GM19395 (cell line): ENCODE results near the gene ZDHHC23.

Experiments used
- ATAC-seq: cut with Tn5 transposase; IDR thresholded peaks from one replicate; pipeline ENCODE4 v1.9.1; 2021; ENCODE audit warnings: mild to moderate bottlenecking, moderate library complexity; ENCODE audit not compliant: unreplicated experiment

ZDHHC23 gene

GRCh38 chr3:113947372-113948014, at the start of gene ZDHHC23:
Gene ZDHHC23 (plus strand): TSS chr3:113948013. CDS start chr3:113948803, 790 bp downstream.
- ATAC-seq = peak; percentile 71

DNA sequence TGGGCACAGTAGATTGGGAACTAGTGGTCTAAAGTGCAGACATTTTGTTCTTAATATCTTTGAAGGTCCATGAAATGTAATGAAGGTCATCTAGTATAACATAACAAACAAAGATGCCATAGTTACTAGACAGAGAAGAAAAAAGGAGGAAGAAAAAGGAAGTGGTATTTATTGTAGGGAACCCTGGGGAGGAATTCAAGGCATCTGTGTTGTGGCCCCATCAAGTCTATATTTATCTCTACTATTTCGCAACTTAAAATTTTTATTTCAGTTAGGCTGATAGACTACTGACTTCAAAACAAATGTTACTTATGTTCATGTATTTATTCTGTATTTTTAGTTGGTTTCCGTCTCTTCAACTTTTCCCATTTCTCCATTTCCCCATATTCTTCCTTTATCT, 48.9 kb upstream of the ZDHHC23 start:
- ATAC-seq = no peak

DNA sequence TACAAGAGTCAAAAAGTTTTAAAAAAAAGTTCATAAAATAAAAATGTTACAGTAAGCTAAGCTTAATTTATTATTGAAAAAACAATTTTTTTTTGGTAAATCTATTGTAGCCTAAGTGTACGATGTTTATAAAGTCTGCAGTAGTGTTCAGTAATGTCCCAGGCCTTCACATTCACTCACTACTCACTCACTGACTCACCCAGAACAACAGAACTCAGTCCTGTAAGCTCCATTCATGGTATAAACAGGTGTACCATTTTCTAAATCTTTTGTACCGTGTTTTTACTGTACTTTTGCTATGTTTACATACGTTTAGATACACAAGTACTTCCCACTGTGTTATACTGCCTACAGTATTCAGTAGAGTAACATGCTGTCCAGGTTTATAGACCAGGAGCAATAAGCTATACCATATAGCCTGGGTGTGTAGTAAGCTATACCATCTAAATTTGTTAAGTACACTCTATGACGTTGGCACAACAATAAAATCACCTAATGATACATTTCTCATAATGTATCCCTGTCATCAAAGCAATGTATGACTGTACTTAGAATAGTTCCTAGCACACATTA, 41.2 kb upstream of the ZDHHC23 start:
- ATAC-seq = no peak

DNA sequence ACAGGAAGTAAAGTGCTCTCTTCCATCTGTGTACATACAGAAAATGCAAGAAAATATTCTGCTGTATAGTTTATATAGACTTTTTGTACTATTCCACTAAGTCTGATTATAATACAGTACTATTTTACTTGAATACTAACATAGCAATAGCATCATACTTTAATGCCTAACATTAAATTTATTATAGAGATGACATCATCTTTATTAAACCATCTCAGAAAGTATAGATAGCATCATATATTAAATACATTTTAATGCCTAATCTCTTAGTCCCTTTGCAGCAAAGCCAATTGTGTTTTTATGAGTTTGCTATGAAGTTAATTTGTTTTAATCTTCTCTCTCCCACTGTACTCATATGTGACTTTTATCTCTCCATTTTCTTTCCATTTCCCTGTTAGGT, 39.7 kb upstream of the ZDHHC23 start:
- ATAC-seq = no peak

GRCh38 chr3:113910966-113911365, 36.8 kb upstream of the ZDHHC23 start:
- ATAC-seq = no peak

DNA sequence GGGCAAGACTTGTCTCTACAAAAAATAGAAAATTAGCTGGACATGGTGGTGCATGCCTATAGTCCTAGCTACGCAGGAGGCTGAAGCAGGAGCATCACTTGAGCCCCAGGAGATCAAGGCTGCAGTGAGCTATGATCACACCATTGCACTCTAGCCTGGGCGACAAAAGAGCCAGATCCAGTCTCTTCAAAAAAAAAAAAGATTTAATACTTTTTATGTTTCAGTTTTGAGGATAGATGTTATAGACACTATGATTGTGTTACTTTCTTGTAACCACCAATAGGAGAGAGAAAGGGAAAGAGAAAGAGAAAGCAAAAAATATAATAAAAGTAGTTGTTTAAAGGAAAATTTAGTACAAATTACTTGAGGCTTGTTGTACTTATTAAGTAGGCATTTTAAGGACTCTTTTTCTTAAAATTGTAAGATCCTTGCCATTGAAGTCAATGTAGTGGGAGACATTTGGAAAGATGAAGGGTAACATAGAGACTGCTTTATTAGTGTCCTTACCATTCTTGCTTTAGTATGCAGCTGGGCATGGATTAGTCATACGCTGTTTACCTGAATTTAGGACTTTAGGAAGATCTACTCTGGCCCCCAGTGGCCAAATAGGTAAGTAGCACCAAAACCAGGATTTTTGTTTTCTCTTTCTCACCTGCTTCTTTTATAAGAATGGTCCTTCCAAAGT, 35.1 kb upstream of the ZDHHC23 start:
- peak; percentile 98 for ATAC-seq

GRCh38 chr3:113914646-113915045, 33.2 kb upstream of the ZDHHC23 start:
- no peak for ATAC-seq

DNA sequence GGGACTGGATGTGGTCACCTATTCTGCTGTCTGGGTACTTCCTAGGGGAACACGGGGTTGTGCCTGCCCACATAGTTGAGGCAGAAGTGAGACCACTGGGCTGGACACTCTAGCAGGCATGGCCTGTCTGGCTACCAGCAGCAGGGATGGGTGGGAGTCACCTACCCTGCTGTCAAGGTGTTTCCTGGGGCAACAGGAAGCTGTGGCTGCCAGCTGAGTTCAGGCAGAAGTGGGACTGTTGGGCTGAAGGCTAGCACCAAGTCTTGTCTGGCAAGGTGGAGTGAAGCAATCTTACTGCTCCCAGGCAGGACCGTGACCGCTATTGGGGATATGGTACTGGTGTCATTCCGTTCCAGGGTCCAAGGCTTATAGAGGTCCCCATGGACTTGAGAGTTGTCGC, 20.3 kb upstream of the ZDHHC23 start:
- no peak for ATAC-seq

DNA sequence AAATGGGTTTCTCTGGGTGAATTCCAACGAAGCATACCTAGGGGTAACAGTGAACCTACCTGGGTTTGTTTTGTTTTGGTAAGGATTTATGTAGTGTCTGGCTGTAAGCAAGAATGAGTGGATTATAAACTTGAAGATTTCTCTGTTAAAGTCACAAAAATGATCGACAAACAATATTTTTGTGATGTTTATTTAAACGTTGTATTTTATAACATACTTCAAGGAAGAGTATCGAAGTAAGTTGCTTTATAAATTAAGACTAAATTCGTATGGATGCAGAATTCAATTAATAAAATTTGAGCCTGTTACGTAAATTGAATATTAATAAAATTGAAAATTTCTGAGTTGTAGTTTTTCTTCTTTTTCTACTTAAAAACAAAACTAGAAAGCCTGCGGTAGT, 982 bp upstream of the ZDHHC23 start:
- ATAC-seq = no peak

DNA sequence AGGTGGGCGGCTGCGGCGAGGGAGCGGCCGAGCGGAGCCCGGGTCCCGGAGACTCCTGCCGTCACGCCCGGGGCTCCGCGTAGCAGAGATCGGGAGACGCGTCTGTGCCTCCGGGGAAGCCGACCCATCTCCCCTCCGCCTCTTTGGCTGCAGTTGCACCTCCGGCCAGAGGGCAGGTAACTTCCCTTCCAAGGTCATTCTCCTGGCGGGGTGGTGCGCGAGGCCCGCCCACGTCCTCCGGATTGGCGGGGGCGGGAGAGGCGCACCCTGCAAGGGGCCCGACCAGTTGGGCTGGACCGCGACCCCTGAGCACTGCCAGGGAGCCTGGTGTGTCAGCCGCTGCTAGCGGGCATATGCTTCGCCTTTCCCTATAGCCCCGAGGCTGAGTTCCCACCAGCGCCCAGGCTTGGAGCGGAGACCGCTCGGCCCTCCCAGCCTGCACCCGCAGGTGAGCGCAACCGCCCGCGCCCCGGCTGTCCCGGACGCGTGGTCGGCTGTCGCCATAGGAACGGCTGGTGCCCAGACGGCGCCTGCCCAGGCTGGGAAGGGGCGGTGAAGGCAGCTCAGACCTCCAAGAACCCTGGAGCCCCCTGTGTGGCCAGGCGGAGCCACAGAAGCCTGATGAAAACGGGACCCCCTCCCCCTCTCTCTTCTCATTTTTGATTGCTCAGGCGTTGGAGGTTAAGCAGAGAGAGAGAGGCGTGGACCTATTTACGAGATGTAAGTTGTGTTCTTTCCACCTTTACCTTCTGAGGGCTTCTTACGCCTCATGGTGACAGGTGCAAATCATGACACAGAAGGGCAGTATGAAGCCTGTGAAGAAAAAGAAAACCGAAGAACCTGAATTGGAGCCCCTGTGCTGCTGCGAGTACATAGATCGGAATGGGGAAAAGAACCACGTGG, 453 bp downstream of the ZDHHC23 start:
- peak; percentile 67 for ATAC-seq

DNA sequence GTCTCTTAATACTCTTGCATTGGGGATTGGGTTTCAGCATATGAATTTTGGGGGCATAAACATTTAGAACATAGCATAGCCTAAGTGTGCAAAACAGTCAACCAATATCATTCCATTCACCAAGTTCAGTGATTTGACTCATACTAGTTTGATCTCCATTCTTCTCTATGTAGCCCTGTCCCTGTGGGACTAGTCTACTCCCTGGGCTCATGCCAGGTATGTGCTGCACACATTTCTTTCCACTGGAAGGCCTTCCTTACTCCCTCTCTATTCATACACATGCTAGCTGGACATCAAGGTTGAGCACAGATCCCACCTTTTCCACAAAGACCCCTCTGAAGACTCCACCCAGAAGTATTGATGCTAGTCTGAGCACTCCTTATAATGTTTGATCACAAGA, 5.1 kb downstream of the ZDHHC23 start:
- no peak for ATAC-seq

- ATAC-seq = no peak
These were observed 5.9 kb downstream of the ZDHHC23 start for GRCh38 chr3:113953677-113954076.

DNA sequence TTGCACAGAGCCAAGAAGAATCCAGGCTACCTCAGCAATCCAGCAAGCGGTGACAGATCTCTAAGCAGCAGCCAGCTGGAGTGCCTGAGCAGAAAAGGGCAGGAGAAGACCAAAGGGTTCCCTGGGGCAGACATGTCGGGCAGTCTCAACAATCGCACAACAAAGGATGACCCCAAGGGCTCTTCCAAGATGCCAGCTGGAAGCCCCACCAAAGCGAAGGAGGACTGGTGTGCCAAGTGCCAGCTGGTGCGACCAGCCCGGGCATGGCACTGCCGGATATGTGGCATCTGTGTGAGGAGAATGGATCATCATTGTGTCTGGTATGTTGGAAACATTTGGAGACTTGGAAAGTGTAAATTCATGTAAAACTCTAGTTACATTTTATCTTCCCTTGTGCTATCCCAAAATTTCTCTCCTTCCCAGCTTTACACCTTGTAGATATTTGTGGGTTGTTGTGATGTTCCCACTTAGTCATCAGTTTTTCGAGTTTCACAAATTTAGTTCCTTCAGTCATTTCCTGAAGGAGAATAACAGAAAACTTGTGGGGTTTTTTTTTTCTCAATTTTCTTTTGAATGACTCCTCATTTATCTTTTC, 6.4 kb downstream of the ZDHHC23 start:
- no peak for ATAC-seq

DNA sequence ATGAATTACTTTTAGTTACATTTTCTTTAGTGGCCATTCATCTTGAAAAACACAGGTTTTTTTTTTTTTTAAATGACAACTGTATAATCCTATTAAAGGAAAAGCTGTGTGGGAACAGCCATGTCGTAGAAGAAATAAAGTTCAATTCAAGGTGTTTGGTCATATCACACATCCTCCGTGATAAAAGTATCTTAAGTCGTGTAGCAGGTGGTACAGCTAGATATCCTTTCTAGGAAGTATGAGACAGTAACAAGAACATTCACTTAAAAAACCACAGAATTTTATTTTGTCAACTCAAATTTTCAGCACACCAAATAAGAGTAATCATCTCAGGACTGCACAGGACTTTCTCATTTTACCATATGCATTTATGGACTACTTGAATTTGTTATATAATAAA, 16.1 kb downstream of the ZDHHC23 start:
- no peak for ATAC-seq

DNA sequence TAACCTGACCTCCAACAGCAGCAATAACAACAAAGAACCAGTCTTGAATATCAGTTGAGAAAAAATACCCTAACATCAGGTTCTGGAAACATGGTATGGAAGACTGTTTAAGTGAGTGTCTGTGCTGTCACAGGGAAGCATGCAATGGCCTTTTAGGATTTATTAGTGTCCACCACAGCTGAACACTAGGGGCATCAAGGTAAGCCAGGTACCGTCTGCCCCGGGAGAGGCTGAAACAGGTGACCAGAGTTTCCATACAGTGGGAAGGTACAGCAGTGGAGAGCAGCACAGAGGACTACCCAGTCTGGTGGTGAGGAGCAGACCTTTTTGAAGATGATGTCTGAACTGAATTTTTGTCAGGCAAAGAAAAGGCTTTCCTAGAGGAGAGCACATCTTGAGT, 18.4 kb downstream of the ZDHHC23 start:
- no peak for ATAC-seq

GRCh38 chr3:113968986-113969385, 21.2 kb downstream of the ZDHHC23 start:
- no peak for ATAC-seq

- no peak for ATAC-seq
These were observed 30.0 kb downstream of the ZDHHC23 start for GRCh38 chr3:113977822-113978221.

GRCh38 chr3:113979916-113980315, 32.1 kb downstream of the ZDHHC23 start:
- ATAC-seq = no peak

DNA sequence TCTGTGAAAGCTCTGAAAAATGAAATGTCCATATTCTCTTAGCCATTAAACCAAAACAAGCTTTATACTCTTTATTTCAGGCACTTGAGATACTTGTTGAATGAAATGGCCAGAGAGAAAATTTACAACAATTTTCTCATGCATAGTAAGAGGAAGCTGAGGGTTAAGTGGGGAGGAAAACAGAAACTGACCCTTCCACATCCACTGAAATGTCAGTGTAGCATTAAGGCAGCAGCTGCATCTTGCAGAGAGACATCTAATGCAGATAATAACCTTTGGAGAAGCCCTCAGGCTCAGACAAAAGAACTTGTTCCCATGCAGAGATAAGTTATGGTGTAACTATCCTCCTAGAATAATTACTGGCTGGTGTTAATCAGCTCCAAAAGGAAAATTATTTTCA, 34.0 kb downstream of the ZDHHC23 start:
- ATAC-seq = no peak

DNA sequence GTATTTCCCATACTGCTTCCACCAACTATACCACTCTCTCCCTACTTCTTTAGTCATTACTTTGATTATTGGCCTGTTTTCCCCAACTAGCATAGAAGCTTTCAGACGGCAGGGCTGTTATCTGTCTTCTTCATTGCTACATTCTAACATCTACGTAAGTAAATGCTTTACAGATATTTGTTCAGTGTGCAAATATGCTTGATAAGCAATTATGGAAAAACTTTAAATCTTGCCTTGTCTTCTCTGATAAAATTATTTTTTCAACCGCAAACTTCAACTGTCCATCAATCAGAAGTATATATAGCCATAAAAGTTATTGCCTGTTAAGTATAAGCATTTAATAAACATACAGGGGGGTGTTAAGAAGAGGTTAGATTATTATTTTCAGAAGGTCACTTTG, 35.7 kb downstream of the ZDHHC23 start:
- ATAC-seq = no peak

GRCh38 chr3:113985541-113985940, 37.7 kb downstream of the ZDHHC23 start:
- peak; percentile 61 for ATAC-seq
